ENCODE results near the gene WNT5A. TPM values are rescaled to one million over a fixed set of nuclear protein-coding genes. Genes with fewer than 3 reads are reported as not detected.

The WNT5A gene
- polyA plus RNA-seq, 1 donor from 2014 or later: 0.59 TPM

DNA sequence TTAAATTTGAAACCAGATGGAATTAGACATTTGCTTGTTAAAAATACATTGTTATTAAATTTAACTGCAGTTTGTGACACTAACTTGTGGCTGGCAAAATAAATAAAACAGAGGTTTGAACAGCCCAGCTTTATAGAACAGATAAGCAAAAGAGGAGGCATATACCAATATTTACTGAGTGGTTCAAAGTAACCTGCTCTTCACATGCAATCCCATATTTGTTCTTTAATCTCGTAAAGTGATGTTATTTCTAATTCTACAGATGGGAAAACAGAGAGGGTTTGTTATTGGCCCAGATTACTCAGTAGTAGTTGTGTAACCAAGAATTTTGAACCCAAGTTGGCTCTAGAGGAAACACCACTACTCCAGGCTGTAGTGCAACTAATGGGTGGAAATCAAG is 37.6 kb downstream of the WNT5A start:
- Histone ChIP-seq H3F3A (ENCODE audit: insufficient read depth, low read length, poor library complexity, severe bottlenecking) (no peaks in the 10 kb centered on the region), H4K20me1 (ENCODE audit: insufficient read depth) (no peaks in the 10 kb centered on the region), H3K4me3 (ENCODE audit: low read length) (no peak overlapping the region), H3K9me3 (ENCODE audit: low read length) (no peaks in the 10 kb centered on the region), H3K9me2 (ENCODE audit: insufficient read depth, low read length) (no peaks in the 10 kb centered on the region), H3K9ac (ENCODE audit: low read length) (no peak overlapping the region), H2AFZ (ENCODE audit: low read depth, low read length) (no peak overlapping the region), H3K36me3 (ENCODE audit: insufficient read depth, low read length) (no peaks in the 10 kb centered on the region), H3K4me2 (ENCODE audit: low read length) (no peak overlapping the region), H3K27me3 (ENCODE audit: insufficient read depth, low read depth, low read length) (no peaks in the 10 kb centered on the region), H3K79me2 (replicated peaks; ENCODE audit: insufficient read depth, low read length) (no peaks in the 10 kb centered on the region), H3K27ac (ENCODE audit: low read length) (no peak overlapping the region)
- no peak for TF ChIP-seq EZH2 (IDR thresholded peaks at IDR 0.05; ENCODE audit: borderline replicate concordance, insufficient read depth, low read length, poor library complexity, severe bottlenecking)
- TF ChIP-seq POLR2AphosphoS5 (IDR thresholded peaks at IDR 0.05): no peak
- TF ChIP-seq, protein P1, sequence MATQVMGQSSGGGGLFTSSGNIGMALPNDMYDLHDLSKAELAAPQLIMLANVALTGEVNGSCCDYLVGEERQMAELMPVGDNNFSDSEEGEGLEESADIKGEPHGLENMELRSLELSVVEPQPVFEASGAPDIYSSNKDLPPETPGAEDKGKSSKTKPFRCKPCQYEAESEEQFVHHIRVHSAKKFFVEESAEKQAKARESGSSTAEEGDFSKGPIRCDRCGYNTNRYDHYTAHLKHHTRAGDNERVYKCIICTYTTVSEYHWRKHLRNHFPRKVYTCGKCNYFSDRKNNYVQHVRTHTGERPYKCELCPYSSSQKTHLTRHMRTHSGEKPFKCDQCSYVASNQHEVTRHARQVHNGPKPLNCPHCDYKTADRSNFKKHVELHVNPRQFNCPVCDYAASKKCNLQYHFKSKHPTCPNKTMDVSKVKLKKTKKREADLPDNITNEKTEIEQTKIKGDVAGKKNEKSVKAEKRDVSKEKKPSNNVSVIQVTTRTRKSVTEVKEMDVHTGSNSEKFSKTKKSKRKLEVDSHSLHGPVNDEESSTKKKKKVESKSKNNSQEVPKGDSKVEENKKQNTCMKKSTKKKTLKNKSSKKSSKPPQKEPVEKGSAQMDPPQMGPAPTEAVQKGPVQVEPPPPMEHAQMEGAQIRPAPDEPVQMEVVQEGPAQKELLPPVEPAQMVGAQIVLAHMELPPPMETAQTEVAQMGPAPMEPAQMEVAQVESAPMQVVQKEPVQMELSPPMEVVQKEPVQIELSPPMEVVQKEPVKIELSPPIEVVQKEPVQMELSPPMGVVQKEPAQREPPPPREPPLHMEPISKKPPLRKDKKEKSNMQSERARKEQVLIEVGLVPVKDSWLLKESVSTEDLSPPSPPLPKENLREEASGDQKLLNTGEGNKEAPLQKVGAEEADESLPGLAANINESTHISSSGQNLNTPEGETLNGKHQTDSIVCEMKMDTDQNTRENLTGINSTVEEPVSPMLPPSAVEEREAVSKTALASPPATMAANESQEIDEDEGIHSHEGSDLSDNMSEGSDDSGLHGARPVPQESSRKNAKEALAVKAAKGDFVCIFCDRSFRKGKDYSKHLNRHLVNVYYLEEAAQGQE (IDR thresholded peaks at IDR 0.05; ENCODE audit: borderline replicate concordance): no peak
- TF ChIP-seq RAD21 (conservative IDR thresholded peaks at IDR 0.05): no peak
- TF ChIP-seq SMC3 (conservative IDR thresholded peaks at IDR 0.05; ENCODE audit: poor library complexity): no peak
- TF ChIP-seq TAF1 (IDR thresholded peaks at IDR 0.05; ENCODE audit: low read depth): no peak
- TF ChIP-seq MXI1 (conservative IDR thresholded peaks at IDR 0.05; ENCODE audit: poor library complexity, severe bottlenecking): no peak
- no peak for TF ChIP-seq CTCF (IDR thresholded peaks at IDR 0.05; ENCODE audit: poor library complexity, severe bottlenecking)
- no peak for TF ChIP-seq EP300 (conservative IDR thresholded peaks at IDR 0.05; ENCODE audit: poor library complexity, severe bottlenecking)

GRCh38 chr3:55446850-55447249 is 40.3 kb downstream of the WNT5A start:
- no peaks in the 10 kb centered on the region for H3K79me2 ChIP-seq (replicated peaks; ENCODE audit: insufficient read depth, low read length)
- H3K4me3 ChIP-seq (ENCODE audit: low read length): no peak overlapping the region
- no peaks in the 10 kb centered on the region for H3K27me3 ChIP-seq (ENCODE audit: insufficient read depth, low read depth, low read length)
- H3K4me2 ChIP-seq (ENCODE audit: low read length): no peak overlapping the region
- no peak overlapping the region for H3K27ac ChIP-seq (ENCODE audit: low read length)
- no peaks in the 10 kb centered on the region for H4K20me1 ChIP-seq (ENCODE audit: insufficient read depth)
- H3K9ac ChIP-seq (ENCODE audit: low read length): no peak overlapping the region
- H3K36me3 ChIP-seq (ENCODE audit: insufficient read depth, low read length): no peaks in the 10 kb centered on the region
- H3F3A ChIP-seq (ENCODE audit: insufficient read depth, low read length, poor library complexity, severe bottlenecking): no peaks in the 10 kb centered on the region
- H3K9me3 ChIP-seq (ENCODE audit: low read length): no peaks in the 10 kb centered on the region
- no peaks in the 10 kb centered on the region for H3K9me2 ChIP-seq (ENCODE audit: insufficient read depth, low read length)
- no peak overlapping the region for H2AFZ ChIP-seq (ENCODE audit: low read depth, low read length)
- TF ChIP-seq POLR2AphosphoS5 (IDR thresholded peaks at IDR 0.05) (no peak), RAD21 (conservative IDR thresholded peaks at IDR 0.05) (no peak), CTCF (IDR thresholded peaks at IDR 0.05; ENCODE audit: poor library complexity, severe bottlenecking) (no peak), SMC3 (conservative IDR thresholded peaks at IDR 0.05; ENCODE audit: poor library complexity) (no peak), MXI1 (conservative IDR thresholded peaks at IDR 0.05; ENCODE audit: poor library complexity, severe bottlenecking) (no peak), EZH2 (IDR thresholded peaks at IDR 0.05; ENCODE audit: borderline replicate concordance, insufficient read depth, low read length, poor library complexity, severe bottlenecking) (no peak)
- TF ChIP-seq, protein P1 (IDR thresholded peaks at IDR 0.05; ENCODE audit: borderline replicate concordance): no peak
